ENCODE data around the gene CENPX.

CENPX gene

GRCh38 chr17:82019690-82020571 lies 2.7 kb downstream of the CENPX start:
- H3K27ac ChIP-seq, result no peak overlapping the region
- no peaks in the 10 kb centered on the region for H3K36me3 ChIP-seq (ENCODE audit: insufficient read depth, low read length)
- TF ChIP-seq FOXP2 (optimal IDR thresholded peaks at IDR 0.05; ENCODE audit: control extremely low read depth, extremely low read length, insufficient read depth) (no peak), EZH2 (IDR thresholded peaks at IDR 0.05) (no peak), POLR2AphosphoS5 (IDR thresholded peaks at IDR 0.05; ENCODE audit: borderline replicate concordance, low read depth, low read length) (peak; percentile 16; the same call in 1 of the 2 replicates)
- DNase-seq (ENCODE audit: low read depth, low spot score), result no peak
- H3K4me3 ChIP-seq, result no peak overlapping the region
- no peak overlapping the region for H3K9ac ChIP-seq (ENCODE audit: insufficient read length)
- no peaks in the 10 kb centered on the region for H3K9me3 ChIP-seq (ENCODE audit: low read depth, low read length)

DNA sequence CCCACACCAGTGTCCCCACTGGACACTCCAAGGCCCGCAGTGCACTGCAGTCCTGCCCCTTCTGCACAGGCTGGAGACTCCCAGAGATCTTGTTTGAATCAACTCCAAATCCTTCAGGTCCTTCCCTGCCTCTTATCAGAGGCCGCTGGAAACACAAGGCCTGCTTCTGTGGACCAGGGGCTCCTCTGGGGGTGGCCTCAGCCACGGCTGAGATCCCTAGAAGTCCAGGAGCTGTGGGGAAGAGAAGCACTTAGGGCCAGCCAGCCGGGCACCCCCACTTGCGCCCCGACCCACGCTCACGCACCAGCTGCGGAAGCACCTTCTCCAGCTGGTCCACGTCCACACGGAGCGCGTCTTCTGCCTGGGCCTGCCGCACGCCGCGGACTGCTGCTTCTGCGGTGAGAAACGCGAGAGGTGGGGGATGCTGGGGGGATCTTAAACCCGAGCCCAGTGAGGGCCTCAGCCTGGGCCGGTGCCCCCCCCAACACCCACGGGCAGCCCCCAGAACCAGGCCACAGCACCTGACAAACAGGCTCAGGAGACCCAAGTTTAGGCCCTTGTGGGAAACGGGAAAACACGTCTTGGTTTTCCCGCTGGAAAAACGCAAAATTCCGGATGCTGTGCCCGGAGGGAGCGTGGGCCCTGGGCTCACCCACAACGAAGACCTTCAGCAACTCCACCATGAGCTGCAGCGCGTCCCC lies 3.5 kb downstream of the CENPX start:
- no peaks in the 10 kb centered on the region for H3K36me3 ChIP-seq (ENCODE audit: insufficient read depth, low read length)
- TF ChIP-seq POLR2AphosphoS5 (IDR thresholded peaks at IDR 0.05; ENCODE audit: borderline replicate concordance, low read depth, low read length), result 0 out of 2 replicates have a peak, but pooled peaks have one; percentile 39
- TF ChIP-seq EZH2 (IDR thresholded peaks at IDR 0.05), result no peak
- DNase-seq (ENCODE audit: low read depth, low spot score), result no peak
- no peak overlapping the region for H3K4me3 ChIP-seq
- H3K9me3 ChIP-seq (ENCODE audit: low read depth, low read length), result no peaks in the 10 kb centered on the region
- H3K27ac ChIP-seq, result 0 out of 2 replicates have a peak overlapping the region, but pooled peaks have one; percentile 31
- H3K9ac ChIP-seq (ENCODE audit: insufficient read length), result no peak overlapping the region

DNA sequence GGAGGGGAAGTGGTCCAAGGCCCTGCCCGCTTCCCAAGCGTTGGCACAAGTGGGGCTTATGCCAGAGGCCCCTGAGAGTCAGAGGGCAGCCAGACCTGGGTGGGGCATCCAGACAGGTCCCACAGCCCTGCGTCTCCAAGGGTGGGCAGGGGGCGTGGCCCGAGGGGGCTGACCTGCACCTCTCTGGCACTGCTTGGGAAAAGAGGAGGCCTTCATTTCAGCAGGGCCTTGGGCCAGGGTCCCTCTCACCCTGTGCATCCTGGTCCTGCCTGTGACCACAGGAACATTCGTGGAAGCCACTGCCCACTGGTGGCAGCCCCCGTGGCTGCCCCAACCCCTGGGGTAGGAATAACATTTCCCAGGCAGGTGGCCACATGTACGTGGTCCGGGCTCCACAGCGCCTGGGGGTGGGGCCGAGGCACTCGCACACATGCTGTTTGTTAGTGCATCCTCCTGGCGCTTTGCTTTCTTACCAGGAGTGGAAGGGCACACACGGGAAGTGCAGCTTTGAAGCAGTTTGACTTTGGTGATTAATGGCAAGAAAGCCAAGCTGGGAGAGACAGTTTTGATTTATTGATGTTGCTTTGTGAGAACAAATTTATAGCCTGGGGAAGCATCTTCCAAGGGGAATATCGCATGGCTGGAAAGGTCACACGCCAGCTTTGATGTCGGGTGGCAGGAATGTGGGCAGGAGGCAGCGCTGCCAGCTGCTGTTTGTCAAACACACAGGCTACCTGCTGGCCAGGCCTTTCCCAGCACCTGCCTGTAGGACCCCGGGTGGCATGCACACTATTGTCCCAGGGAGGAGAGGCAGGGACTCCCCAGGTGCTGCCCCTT lies 4.3 kb downstream of the CENPX start:
- H3K9ac ChIP-seq (ENCODE audit: insufficient read length), result no peak overlapping the region
- DNase-seq (ENCODE audit: low read depth, low spot score), result no peak
- TF ChIP-seq EZH2 (IDR thresholded peaks at IDR 0.05) (no peak), POLR2AphosphoS5 (IDR thresholded peaks at IDR 0.05; ENCODE audit: borderline replicate concordance, low read depth, low read length) (no peak), FOXP2 (optimal IDR thresholded peaks at IDR 0.05; ENCODE audit: control extremely low read depth, extremely low read length, insufficient read depth) (no peak)
- H3K27ac ChIP-seq, result 0 out of 2 replicates have a peak overlapping the region, but pooled peaks have one; percentile 31
- no peaks in the 10 kb centered on the region for H3K36me3 ChIP-seq (ENCODE audit: insufficient read depth, low read length)
- no peaks in the 10 kb centered on the region for H3K9me3 ChIP-seq (ENCODE audit: low read depth, low read length)
- no peak overlapping the region for H3K4me3 ChIP-seq

GRCh38 chr17:82017612-82018151 lies 5.0 kb downstream of the CENPX start:
- TF ChIP-seq POLR2AphosphoS5 (IDR thresholded peaks at IDR 0.05; ENCODE audit: borderline replicate concordance, low read depth, low read length) (peak; percentile 25; the same call in 1 of the 2 replicates), FOXP2 (optimal IDR thresholded peaks at IDR 0.05; ENCODE audit: control extremely low read depth, extremely low read length, insufficient read depth) (no peak)
- Histone ChIP-seq H3K36me3 (ENCODE audit: insufficient read depth, low read length) (no peaks in the 10 kb centered on the region), H3K9ac (ENCODE audit: insufficient read length) (no peak overlapping the region), H3K4me3 (no peak overlapping the region), H3K27ac (no peak overlapping the region), H3K9me3 (ENCODE audit: low read depth, low read length) (no peaks in the 10 kb centered on the region)
- no peak for DNase-seq (ENCODE audit: low read depth, low spot score)

DNA sequence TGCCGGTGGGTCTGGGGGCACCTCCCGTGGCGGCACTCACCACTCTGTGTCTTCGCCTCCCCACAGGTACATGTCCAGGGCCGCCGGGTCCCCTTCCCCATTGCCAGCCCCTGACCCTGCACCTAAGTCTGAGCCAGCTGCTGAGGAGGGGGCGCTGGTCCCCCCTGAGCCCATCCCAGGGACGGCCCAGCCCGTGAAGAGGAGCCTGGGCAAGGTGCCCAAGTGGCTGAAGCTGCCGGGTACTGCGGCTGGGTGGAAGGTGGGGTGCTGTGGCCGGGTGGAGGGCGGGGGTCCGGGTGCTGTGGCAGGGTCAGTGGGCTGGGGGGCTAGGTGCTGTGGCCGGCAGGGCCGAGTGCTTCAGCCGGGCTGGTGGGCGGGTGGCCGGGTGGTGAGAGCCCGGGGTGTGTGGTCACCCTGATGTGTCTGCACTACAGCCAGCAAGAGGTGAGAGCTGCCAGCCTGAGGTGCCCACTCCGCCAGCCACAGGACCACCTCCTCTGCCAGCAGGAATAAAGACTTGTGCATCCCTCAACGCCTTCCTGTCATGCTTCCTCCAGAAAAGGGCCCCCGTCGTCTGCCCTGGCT lies 5.7 kb downstream of the CENPX start:
- H3K4me3 ChIP-seq, result no peak overlapping the region
- no peak for TF ChIP-seq EZH2 (IDR thresholded peaks at IDR 0.05)
- TF ChIP-seq FOXP2 (optimal IDR thresholded peaks at IDR 0.05; ENCODE audit: control extremely low read depth, extremely low read length, insufficient read depth), result no peak
- no peak for TF ChIP-seq POLR2AphosphoS5 (IDR thresholded peaks at IDR 0.05; ENCODE audit: borderline replicate concordance, low read depth, low read length)
- no peak overlapping the region for H3K9ac ChIP-seq (ENCODE audit: insufficient read length)
- H3K27ac ChIP-seq, result no peak overlapping the region
- no peaks in the 10 kb centered on the region for H3K9me3 ChIP-seq (ENCODE audit: low read depth, low read length)
- no peaks in the 10 kb centered on the region for H3K36me3 ChIP-seq (ENCODE audit: insufficient read depth, low read length)
- no peak for DNase-seq (ENCODE audit: low read depth, low spot score)

- no peak overlapping the region for H3K4me3 ChIP-seq
- no peaks in the 10 kb centered on the region for H3K9me3 ChIP-seq (ENCODE audit: low read depth, low read length)
- DNase-seq (ENCODE audit: low read depth, low spot score), result no peak
- H3K9ac ChIP-seq (ENCODE audit: insufficient read length), result no peak overlapping the region
- no peaks in the 10 kb centered on the region for H3K36me3 ChIP-seq (ENCODE audit: insufficient read depth, low read length)
- no peak overlapping the region for H3K27ac ChIP-seq
- TF ChIP-seq FOXP2 (optimal IDR thresholded peaks at IDR 0.05; ENCODE audit: control extremely low read depth, extremely low read length, insufficient read depth) (no peak), EZH2 (IDR thresholded peaks at IDR 0.05) (no peak), POLR2AphosphoS5 (IDR thresholded peaks at IDR 0.05; ENCODE audit: borderline replicate concordance, low read depth, low read length) (no peak)
Observed at GRCh38 chr17:82016061-82016874, 6.4 kb downstream of the CENPX start.
